ENCODE results near the gene DZIP3.

- TF ChIP-seq CTCF (IDR thresholded peaks at IDR 0.05) (no peak), POLR2AphosphoS5 (IDR thresholded peaks at IDR 0.05) (no peak), POLR2A (IDR thresholded peaks at IDR 0.05) (no peak)
These were observed 133.2 kb downstream of the DZIP3 start for GRCh38 chr3:108722724-108723123.
